Measurements from ENCODE around the gene MPPED2. TPM values are rescaled to one million over a fixed set of nuclear protein-coding genes. Genes with fewer than 3 reads are reported as not detected.

MPPED2 gene
- total and polyA plus RNA-seq, 2 of the 13 experiments (the other 11 are each of a cell fraction or from before 2014, with no cell fraction given) = not detected

- no peak for ATAC-seq
- POLR2A ChIA-PET = no interaction called here
- no TSS peak for BruUV-seq (replicated peaks)
Observed at GRCh38 chr11:30535818-30536217, 50.3 kb downstream of the MPPED2 start.

More at GRCh38 chr11:30535818-30536217, 50.3 kb downstream of the MPPED2 start:
- no peaks in the 10 kb centered on the region for H4K20me1 ChIP-seq (ENCODE audit: insufficient read depth, low read length)
- H3K27me3 ChIP-seq (ENCODE audit: control insufficient read depth in 1 of 2, insufficient read depth in 2 of 2, low read length in 2 of 2) = no peaks in the 10 kb centered on the region
- H2AFZ ChIP-seq (ENCODE audit: low read length) = no peak overlapping the region
- no peak overlapping the region for H3K4me2 ChIP-seq (ENCODE audit: low read depth, low read length)
- no peak for DNase-seq (ENCODE audit: low spot score)
- no peaks in the 10 kb centered on the region for H3K36me3 ChIP-seq (replicated peaks in 1 of 2; ENCODE audit: control insufficient read depth in 1 of 2, insufficient read depth in 2 of 2, low read length in 2 of 2)
- CTCF ChIA-PET (ENCODE audit: low intra/inter-chr PET ratio, low total read pairs) = no interaction called here
- no peak for FAIRE-seq
- H3K9me3 ChIP-seq (ENCODE audit: low read length) = no peaks in the 10 kb centered on the region
- no peaks in the 10 kb centered on the region for H3K79me2 ChIP-seq (ENCODE audit: insufficient read depth, low read length)
- TF ChIP-seq SMC3 (IDR thresholded peaks at IDR 0.05; ENCODE audit: low read length) (no peak), ZNF296 (CRISPR knock-in tag; conservative IDR thresholded peaks at IDR 0.05) (no peak), CENPBD1 (CRISPR knock-in tag; IDR thresholded peaks at IDR 0.05; ENCODE audit: borderline replicate concordance, low read depth) (no peak), MATR3 (CRISPR knock-in tag; IDR thresholded peaks at IDR 0.05) (no peak), HMGXB4 (CRISPR knock-in tag; IDR thresholded peaks at IDR 0.05; ENCODE audit: borderline replicate concordance in 1 of 2, low read depth in 1 of 2) (no peak), DNMT3B (CRISPR knock-in tag; conservative IDR thresholded peaks at IDR 0.05) (no peak), GMEB2 (CRISPR knock-in tag; IDR thresholded peaks at IDR 0.05; ENCODE audit: low read depth) (no peak), ZNF484 (CRISPR knock-in tag; IDR thresholded peaks at IDR 0.05; ENCODE audit: borderline replicate concordance, low read depth) (no peak), PAX8 (CRISPR knock-in tag; IDR thresholded peaks at IDR 0.05; ENCODE audit: borderline replicate concordance) (no peak), HNF1B (CRISPR knock-in tag; IDR thresholded peaks at IDR 0.05) (no peak), ZBTB34 (CRISPR knock-in tag; IDR thresholded peaks at IDR 0.05) (no peak), ZBTB38 (CRISPR knock-in tag; IDR thresholded peaks at IDR 0.05) (no peak)
- H3K4me1 ChIP-seq (ENCODE audit: insufficient read depth, low read length) = no peaks in the 10 kb centered on the region
- H3K4me3 ChIP-seq (replicated peaks in 1 of 3; ENCODE audit: insufficient read depth in 1 of 3, low read depth in 2 of 3, low read length in 3 of 3) = no peak overlapping the region
- no peak overlapping the region for H3K9ac ChIP-seq (ENCODE audit: insufficient read depth, low read depth, low read length)
- intact Hi-C loops (cut with micrococcal nuclease; ENCODE audit: unreplicated experiment) (no loop called here), in situ Hi-C loops (cut with HindIII; ENCODE audit: extremely low pct_ligation_motif_present, low pct_unique_long_range_greater_than_20kb) (no loop called here)
- no peak overlapping the region for H3K27ac ChIP-seq (ENCODE audit: extremely low read length, insufficient read depth, low read length)
- 24% methylated on average over 12 of the region's 13 CpGs for whole genome bisulfite sequencing (ENCODE audit: low lambda C conversion rate)
